Activated T-cell treated with anti-CD3 and anti-CD28 coated beads, Interleukin-2, amount 50 U/mL, for 48 hours (primary cell): ENCODE measurements around the gene RUBCN.

Experiments used
- DNase-seq, 2 experiments: peaks; one replicate each; pipeline ENCODE4 v3.0.0-alpha.2; 2020

RUBCN gene

DNA sequence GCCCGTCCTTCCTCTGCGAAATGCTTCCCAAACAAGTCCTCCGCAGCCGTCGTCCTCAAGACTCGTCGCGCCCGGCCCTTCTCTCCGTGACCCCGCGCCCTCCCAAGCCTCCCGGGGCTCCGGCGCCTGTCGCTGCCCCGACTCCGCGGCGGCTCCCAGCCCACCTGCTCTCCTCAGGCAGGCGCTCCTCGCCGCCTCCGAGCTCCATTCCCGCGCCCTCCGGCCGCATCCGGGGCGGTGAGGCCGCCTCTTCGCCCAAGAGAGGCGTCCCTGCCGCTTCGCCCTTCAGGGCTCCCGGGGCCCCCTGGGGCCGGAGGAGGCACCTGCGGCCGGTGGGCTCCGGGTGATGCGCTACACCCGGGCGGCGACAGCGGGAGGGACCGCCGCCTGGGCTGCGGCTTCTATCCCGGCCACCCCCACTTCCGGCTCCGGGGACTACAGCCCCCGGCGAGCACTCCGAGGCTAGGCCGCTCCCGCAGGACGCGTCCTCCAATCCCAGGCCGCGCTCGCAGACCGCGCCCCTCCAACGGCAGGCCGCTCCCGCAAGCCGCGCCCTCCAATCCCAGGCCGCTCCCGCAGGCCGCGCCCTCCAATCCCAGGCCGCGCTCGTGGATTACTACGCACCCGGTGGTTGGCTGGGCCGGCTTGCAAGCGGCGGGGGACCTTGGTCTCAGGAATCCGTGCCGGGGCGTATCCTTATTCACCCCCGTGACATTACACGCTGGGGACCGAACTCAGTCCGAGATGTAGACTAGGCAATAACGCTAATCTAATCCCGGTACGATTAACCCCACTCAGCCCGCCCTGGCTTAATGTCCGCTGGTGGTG lies at the start of gene RUBCN:
Gene RUBCN, minus strand, starts transcription at position 414 of the 828 bp plus-strand sequence. Its CDS starts 185 bp downstream, at position 229.
- DNase-seq, result peak; percentile 94 to 96

DNA sequence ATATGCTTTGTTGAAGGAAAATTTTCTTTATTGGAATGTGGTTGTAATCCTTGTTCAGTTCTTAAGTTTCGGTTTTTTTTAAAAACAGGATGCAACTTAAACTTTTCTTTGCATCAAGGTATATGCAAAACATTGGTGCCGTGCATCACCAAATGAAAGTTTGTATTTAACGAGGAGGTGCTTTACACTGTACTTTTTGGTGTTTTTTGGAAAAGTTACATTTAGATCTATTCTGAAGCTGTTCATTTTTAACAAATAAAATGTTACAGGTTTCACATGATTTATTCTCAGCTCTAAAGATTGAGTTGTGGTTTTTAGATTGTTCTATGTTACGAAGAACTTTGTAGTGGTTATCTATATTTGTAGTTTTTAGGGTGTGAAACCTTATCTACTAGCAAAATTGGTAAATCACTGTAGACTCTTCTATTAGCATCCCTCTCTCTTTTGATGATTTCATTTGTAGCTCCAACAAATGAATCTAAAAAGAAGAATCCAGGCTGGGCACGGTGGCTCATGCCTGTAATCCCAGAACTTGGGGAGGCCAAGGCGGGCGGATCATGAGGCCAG lies 47.4 kb upstream of the RUBCN start:
- no peak for DNase-seq

DNA sequence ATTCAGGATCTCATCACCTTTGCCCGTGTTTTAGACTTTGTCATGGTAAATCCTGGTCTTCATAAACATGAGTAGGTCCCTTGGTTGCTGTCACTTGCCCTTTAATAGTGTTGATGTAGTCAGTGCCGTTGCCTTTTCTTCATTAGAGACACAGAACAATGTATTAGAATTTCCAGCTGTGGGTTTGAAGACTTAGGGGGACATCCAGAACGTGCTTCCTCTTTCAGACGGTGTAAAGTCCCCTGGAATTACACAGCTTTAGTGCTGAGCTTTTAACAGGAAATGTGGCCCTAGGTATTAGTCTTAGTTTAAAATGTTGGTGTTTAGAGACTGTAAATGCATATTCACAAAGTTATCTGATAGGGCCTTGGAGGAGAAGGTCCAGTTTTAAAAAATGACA lies 45.5 kb upstream of the RUBCN start:
- DNase-seq, result no peak

DNA sequence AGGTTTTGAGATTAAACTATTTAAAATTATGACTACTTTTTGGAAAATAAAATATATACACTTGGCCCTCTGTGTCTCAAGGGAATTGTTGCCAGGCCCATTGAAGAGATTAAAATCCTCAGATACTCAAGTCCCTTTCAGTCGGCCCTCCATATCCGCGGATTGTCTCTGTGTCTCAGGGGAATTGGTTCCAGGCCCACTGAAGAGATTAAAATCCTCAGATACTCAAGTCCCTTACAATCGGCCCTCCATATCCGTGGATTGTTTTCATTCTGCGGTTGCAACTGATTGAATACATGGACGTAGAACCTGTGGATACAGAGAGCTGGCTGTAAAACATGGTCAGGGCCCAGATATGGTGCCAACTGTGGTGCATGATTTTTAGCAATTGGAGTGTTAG lies 38.6 kb upstream of the RUBCN start:
- no peak for DNase-seq

DNA sequence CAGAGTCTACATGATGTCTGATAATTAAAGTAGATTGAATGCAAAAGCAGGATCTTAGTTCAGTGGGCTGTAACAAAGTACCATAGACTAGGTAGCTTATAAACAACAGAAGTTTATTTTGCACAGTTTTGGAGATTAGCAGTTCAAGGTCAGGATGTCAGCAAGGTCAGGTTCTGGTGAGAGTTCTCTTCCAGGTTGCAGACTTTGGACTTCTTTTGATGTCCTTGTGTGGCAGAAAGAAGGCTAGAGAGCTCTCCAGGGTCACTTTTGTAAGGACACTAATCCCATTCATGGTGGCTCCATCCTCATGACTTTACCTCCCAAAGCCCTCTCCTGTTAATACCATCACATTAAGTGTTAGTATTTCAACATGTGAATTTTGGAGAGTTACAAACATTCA lies 25.1 kb upstream of the RUBCN start:
- DNase-seq, result no peak

DNA sequence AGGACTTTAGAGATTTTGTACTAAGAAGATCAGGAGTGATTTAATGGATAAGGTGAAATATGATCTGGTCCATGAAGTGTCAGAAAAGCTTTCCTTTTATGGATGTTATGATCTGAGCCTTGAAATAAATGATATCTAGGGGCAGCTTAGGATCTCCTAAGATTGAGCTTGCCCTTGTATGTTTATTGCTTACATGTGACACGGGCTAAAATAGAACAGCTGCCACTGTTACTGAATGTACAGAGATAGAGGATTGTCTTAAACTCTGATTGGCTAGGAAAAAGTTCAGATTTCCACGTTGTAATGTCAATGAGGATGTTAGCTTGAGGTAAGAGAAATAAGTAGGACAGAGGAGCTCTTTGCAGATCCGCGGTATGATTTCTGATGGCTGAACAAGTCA lies 21.8 kb upstream of the RUBCN start:
- no peak for DNase-seq

DNA sequence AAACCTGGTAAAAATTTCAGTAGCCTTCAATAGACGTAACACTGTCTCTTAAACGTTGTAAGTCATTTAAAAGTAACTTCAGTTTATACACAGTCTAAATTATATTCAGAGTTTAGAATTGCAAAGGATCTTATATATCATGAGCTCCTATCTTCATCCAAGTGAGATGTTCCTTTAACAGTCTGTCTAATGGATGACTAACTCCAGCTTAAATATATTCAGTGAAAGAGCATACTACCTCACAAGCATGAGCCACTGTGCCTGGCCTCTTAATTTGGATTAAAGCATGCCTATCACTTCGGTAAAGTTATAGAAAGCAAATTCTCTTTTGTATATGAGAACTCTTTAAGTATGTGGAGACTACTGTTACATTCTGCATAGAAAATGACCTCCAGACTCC lies 20.0 kb upstream of the RUBCN start:
- DNase-seq, result no peak

DNA sequence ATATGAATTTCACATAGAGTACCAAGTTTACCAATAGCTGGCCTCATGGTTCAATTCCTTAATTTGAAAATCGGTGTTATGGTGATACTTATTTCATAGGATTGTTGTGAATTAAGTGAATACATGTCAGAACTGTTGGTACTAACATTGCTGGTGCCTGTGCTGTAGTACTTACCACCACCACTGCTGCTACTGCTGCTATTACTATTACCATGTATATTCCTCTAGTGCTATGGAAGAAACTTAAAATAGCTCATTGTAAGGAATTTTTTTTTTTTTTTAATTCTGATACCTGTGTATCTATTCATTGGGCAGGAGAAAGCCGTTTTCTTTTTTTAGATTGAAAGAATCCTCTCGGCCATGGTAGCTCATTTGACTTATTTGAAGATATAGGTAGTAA lies 16.6 kb upstream of the RUBCN start:
- DNase-seq, result no peak

DNA sequence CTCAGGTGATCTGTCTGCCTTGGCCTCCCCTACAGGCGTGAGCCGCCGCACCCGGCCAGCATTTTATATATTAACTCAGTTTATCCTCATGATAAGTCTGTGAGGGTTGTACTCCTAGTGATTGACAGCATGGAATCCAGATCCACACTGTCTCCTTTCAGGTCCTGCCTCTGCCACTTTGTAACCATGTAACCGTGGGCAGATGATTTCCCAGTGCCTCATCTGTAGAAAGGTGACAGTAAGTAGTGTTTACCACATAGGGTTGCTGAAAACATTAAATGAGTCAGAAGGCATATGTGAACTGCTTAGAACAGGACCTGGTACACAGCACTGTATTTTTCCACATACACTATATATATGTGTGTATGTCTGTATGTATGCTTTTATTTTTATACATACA lies 15.4 kb upstream of the RUBCN start:
- DNase-seq, result peak in 1 of 2 experiments; percentile 34

DNA sequence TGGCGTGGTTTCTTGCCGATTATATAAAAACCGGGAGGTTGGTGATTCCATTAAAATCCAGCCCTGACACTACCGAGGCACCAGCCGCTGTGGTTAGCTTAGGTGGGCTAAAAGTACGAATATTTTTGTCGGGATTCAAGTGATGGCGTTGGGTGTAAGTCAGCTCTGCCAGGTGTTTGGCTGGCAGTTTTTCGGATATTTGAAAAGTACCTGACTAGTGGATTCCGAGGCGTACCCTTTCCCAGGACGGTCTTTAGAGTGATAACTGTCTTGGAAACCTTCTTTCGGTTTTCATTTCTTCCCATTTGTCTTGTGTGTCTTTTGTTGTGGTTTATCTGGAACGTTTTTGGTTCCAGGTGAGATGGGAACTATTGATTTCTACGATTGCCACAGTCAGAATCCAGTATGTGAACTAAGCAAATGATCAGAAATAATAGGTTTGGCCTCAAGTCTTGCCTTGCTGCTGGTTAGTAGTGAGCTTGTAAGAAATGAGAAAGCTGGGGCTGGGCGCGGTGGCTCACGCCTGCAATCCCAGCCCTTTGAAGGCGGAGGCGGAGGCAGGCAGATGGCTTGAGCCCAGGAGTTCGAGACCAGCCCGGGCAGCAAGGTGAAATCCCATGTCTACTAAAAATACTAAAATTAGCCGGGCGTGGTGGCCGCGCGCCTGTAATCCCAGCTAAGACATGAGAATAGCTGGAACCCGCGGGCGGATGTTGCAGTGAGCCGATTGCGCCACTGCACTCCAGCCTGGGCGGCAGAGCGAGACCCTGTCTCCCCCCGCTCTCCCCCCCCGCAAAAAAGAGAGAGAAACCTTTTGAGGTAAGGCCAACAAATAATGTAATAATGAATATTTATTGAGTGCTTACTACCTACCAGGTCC lies 14.4 kb upstream of the RUBCN start:
- peak; percentile 59 to 69 for DNase-seq

DNA sequence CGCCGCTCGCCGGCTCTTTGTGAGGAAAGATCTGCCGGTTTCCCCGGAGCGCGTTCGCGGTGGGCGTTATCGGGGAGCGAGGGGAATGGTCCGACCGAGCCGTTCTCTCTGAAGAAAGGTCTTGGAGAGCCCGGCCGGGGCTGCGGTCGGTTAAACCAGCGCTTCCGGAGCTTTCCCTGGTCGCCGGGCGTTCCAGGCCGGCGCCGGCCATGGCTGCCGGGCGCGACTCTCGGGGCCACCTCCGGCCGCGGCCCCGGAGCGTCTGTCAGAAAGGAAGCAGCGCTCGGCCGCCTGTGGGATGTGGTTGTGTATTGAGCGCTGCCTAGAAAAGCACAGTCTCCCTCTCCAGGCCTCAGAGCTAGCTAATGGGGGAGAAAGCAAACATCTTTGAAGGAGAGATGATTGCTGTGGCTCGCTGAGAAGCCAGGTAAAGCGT lies 13.7 kb upstream of the RUBCN start:
- DNase-seq, result peak; percentile 73 to 75

DNA sequence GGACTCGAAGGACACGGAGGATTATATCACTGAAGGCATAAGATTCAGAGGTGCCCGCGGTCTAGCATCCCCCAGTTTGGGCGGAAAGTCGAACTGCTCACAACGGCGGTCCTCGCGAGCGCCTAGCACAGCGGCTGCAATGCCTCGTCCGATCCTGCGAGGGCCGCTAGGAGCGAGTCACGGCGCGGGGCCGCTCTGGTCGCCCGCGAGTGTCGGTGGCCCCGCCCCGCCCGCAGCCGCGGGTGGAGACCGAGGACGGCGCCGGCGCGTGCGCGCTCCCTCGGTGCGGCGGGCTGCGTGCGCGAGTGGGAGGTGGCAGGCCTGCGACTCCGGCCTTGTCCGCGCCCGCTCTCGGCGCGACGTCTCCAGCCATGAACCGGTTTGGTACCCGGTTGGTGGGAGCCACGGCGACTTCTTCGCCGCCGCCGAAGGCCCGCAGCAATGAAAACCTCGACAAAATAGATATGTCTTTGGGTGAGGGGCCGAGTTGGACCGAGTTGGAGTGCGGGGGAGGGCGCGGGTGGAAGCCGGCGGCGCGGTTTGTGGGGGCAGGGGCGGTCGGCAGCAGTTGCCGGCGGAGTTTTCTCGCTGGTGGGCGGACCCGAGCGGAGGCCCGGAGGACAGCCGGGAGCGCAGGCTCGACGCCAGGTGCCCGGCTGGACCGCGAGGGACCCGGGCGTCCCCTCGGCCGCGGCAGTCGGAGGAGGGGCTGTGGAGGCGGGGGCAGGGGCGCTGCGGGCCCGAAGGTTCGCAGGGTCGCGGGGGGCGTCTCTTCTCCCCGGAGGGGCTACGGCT lies 13.1 kb upstream of the RUBCN start, which contains the start of gene FYTTD1:
Gene FYTTD1, plus strand, starts transcription at position 283 of the 795 bp plus-strand sequence. Its CDS starts 89 bp downstream, at position 372.
- peak; percentile 86 to 91 for DNase-seq

DNA sequence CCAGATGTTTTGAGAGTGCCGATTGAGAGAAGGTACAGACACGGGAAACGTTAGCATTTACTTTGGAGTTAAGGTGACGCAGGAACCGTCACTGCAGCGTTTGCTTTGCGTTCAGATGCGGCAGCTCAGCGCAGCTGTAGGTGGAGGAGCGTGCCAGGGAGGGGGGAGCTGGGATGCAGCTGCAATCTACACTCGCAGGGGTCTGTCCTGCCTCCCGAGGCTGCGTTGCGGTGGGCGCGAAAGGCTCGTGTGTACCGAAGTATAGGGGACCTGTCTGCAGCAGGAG lies 12.6 kb upstream of the RUBCN start:
- no peak for DNase-seq

DNA sequence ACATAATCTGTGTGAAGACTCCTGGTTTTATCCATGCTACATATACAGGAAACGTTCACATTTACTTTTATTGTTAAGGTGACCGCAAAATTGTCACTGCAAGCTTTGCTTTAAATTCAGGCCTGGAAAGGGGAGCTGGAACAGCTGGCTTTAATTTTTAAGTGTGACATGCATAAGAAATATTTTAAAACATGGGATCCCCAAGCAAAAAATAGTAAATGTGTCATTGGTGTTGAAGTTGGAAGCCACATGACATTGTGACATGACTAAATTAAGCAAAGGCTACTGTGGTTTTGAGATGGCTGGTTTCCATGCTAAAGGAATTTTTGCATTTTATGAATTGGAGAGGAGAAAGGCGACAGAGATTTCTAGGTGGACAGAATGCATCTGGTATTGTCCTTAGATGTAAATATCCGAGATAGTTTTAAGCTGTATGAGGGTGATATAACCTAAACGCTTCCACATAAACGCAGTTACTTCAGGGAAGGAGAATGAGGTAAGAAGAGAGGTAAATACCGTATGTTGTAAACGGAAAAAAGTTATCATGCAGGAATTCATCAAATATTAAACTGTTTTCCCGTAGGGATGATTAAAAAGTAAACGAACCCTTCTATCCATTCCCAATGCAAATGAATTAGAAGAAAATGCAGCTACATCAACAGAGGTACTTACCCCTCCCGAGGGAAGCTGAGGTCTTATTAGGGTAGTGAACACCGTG lies 12.1 kb upstream of the RUBCN start:
- DNase-seq, result no peak

DNA sequence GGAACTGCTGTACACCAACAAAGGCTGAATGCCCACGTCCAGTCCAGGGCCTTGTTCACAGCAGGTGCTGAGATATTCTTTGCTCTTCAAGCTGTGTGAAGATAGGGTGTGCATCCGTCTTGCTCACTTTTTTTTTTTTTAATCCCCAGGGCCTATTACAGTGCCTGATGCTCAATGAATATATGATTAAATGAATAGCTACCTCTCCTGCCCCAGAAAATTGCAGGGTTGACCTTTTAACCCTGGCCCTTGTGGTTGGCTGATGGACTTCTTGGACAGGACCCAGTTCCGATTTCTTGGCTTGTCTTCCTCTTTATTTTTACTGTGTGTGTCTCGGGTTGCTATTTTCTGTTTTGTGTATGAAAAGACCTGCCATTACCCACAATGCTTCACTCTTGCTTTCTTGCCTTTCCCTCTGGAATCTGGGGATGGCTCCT lies 10.1 kb upstream of the RUBCN start:
- DNase-seq, result no peak

DNA sequence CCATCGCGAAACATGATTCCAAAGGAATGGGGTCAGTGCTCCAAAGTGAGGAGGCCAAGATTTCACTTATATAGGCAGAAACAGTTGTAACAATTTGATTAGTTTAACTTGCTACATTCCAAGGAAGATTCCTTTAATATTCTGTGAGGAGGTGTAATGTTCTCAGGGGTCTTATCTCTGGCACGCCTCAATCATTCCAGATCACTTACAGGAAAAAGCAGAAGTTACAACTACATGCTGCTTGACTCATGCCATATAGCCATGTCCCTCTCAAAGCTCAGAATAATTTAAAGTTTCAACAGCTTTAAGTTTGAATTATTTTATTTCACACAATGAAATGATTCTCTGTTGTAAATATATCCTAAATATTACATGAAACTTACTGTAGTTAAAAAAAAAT lies 9.5 kb upstream of the RUBCN start:
- DNase-seq, result no peak

DNA sequence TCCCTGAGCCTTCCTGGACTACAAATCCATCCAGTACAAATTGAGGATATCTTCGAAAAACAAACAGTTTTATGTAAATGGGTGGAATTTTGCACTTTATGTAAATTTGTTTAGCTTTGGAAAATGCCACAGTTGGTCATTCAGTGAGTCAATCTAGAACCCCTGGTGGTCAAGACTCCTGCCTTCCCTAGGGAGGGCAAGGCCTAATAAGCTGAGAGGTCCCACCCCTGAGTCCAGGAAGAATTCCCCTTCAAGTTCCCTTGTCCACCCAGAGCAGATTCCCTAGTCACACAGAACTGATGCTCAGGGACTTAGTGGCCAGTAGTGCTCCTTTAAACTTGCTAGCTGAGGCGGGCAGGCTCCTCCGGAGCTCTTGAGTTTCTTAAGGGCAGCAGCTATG lies 6.1 kb upstream of the RUBCN start:
- DNase-seq, result no peak

DNA sequence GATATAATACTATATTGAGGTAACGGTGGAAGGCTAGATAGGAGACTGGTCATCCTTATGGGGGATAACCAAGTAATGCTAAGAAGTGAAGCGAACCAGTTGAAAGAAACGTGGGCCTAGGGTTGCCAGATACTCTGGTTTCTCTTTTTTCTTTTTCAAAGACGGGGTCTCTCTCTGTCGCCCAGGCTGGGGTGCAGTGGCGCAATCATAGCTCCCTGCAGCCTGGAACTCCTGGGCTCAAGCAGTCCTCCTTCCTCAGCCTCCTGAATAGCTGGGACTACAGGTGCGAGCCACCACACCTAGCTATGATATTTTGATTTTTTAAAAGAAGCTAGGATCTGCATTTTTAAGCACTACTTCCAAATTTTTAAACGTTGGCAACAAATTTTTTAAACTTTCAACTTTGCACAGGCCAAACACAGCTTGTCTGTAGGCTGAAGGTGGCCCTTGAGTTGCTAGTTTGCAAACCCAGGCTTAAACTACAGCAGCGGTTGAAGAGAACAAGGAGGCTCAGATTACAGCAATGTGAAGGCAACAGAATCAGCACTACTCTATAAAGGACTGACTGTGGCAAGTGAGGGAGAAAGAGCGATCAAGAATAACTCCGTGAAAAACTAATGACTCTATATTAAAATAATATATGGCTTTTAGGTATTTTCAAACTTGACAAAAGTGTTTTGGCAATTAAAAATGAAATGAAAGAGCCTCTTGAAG lies 1.2 kb upstream of the RUBCN start:
- DNase-seq, result no peak

DNA sequence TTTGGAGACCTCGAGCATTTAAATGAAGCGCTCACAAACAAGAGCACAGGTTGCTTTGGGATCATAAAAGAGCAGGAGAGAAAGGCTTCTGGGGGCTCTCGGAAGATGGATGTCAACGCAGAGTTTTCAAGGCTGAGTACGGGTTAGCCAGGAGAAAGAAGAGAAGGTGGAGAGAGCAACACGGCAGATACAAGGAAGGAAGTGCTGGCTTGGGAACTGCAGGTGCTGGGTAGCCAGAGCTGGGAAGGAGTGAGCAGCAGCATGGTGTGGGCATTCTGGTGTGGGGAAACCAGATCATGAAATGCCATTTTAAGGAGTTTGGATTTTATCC lies 580 bp upstream of the RUBCN start:
- no peak for DNase-seq

DNA sequence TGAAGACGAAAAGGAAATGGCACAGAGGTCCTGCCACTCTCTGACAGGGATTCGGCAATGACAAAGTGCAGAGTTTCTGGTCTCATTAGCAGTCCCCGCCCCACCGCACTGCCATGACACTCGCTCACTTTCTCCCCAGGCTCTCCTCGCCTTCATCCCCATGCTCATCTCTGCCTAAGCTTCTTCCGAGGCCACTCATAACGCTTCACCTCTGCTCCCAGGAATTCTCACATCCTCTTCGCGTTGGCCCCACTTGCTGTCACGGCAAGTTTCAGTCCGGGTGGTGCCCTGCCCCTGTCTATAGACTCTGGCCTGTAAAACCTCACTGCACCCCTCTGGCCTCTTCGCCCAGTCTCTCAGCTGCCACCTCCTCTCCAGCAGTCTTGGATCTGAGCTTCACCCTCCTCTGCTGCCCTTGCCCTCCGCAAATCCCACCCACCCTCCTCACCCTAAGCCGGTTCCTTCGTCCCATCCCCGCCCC lies 654 bp downstream of the RUBCN start:
- DNase-seq, result peak; percentile 67 to 73

DNA sequence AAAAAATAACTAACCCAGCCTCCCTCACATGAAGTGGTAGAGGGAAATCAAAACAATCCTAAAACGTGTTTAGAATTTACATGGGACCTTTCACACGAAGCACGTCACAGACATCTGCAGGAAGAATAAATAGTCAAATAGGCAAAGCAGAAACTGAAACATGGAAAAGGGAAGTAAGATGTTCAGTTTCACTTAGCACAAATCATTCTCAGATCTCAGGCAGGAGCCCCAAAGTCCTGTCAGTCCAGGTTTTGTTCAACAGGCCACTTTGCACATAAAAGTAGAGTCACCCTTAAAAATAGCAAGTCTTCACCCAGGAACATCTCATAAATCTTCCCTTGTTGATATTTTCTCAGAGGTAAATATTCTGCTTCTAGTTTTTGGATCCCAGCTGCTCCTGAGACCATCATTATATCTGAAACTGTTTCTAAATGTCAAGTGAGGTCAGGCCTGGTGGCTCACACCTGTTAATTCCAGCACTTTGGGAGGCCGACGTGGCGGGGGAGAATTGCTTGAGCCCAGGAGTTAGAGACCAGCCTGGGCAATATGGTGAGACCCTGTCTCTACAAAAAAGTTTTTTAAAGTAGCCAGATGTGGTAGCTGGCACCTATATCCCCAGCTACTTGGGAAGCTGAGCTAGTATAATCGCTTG lies 1.9 kb downstream of the RUBCN start:
- DNase-seq, result no peak
